WI38 (cell line): Measurements from ENCODE around the gene DDIT3.

Experiments
- H3K4me3 ChIP-seq: 2 replicates; pipeline ENCODE4 v1.5.1; 2011; ENCODE audit warnings: low read depth, mild to moderate bottlenecking, control low read depth, low read length
- TF ChIP-seq, protein P1 (sequence below): IDR thresholded peaks from 2 replicates; pipeline ENCODE4 v1.5.1; 2012; ENCODE audit warnings: low read depth, mild to moderate bottlenecking, control low read depth, low read length

The DDIT3 gene

GRCh38 chr12:57529831-57530230, 9.5 kb upstream of the DDIT3 start:
- TF ChIP-seq, protein P1, sequence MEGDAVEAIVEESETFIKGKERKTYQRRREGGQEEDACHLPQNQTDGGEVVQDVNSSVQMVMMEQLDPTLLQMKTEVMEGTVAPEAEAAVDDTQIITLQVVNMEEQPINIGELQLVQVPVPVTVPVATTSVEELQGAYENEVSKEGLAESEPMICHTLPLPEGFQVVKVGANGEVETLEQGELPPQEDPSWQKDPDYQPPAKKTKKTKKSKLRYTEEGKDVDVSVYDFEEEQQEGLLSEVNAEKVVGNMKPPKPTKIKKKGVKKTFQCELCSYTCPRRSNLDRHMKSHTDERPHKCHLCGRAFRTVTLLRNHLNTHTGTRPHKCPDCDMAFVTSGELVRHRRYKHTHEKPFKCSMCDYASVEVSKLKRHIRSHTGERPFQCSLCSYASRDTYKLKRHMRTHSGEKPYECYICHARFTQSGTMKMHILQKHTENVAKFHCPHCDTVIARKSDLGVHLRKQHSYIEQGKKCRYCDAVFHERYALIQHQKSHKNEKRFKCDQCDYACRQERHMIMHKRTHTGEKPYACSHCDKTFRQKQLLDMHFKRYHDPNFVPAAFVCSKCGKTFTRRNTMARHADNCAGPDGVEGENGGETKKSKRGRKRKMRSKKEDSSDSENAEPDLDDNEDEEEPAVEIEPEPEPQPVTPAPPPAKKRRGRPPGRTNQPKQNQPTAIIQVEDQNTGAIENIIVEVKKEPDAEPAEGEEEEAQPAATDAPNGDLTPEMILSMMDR: no peak

GRCh38 chr12:57528831-57529555, 8.7 kb upstream of the DDIT3 start:
- no peak overlapping the region for H3K4me3 ChIP-seq
- TF ChIP-seq, protein P1: no peak

More at GRCh38 chr12:57529831-57530230, 9.5 kb upstream of the DDIT3 start:
- no peak overlapping the region for H3K4me3 ChIP-seq

DNA sequence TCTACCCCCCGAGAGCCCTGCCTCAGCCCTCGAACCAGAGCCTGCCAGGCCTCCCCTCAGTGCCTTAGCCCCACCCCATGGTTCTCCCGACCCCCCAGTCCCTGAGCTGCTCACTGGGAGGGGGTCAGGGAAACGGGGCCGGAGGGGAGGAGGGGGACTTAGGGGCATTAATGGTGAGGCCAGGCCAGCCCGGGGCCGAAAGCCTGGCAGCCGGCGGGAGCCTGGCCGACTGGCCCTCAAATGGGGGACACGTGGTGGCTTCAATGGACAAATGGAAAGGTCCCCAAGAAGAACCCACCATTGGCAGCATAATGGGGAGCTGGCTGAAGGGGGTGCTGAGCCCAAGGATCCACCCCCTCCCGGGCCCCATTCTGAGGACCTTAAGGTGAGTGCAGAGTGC, 7.9 kb upstream of the DDIT3 start:
- H3K4me3 ChIP-seq: no peak overlapping the region
- TF ChIP-seq, protein P1: no peak

DNA sequence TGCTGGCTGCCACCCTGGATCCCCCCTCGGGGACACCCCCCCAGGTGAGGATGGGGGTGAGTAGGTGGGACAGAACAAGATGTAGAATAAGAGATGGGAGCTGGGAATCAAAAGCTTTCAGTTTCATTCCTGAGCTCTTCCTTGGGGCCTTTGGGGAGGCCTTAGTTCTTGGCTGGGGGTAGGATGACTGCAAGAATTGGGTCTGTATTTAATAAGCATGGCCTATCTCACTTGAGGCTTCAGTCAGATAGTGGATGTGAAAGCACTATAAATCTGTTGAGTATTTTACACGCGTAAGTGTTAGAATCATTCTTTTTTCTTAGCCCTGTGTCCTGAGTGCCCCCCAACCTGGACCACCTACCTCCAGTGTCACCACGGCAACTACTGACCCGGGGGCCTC, 6.9 kb upstream of the DDIT3 start:
- TF ChIP-seq, protein P1: no peak
- no peak overlapping the region for H3K4me3 ChIP-seq

GRCh38 chr12:57526477-57527126, 6.3 kb upstream of the DDIT3 start:
- TF ChIP-seq, protein P1: no peak
- no peak overlapping the region for H3K4me3 ChIP-seq

DNA sequence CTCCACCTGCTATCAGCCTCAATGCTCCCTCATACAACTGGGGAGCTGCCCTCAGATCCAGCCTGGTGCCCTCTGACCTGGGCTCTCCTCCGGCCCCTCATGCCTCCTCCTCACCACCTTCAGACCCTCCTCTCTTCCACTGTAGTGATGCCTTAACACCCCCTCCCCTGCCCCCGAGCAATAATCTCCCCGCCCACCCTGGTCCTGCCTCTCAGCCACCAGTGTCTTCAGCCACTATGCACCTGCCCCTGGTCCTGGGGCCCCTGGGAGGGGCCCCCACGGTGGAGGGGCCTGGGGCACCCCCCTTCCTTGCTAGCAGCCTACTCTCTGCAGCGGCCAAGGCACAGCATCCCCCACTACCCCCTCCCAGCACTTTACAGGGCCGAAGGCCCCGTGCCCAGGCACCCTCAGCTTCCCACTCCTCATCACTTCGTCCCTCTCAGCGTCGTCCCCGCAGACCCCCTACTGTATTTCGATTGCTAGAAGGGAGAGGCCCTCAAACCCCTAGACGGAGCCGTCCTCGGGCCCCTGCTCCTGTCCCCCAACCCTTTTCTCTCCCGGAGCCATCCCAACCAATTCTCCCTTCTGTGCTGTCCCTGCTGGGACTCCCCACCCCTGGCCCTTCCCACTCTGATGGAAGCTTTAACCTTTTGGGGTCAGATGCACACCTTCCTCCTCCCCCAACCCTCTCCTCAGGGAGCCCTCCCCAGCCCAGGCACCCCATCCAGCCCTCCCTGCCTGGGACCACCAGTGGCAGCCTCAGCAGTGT, 5.5 kb upstream of the DDIT3 start:
- TF ChIP-seq, protein P1: no peak
- H3K4me3 ChIP-seq: no peak overlapping the region
